H1 (cell line): ENCODE results near the gene B3GALT5. TPM values are rescaled to one million over a fixed set of nuclear protein-coding genes. Genes with fewer than 3 reads are reported as not detected.

Source experiments
- CTCF ChIA-PET: fragments of 300-600 bp; sonication (Branson Sonifier 250); formaldehyde crosslinking; loops from one replicate; lab custom pipeline; 2021; ENCODE audit not compliant: partially characterized antibody; lab: Charles Lee
- POLR2A ChIA-PET: fragments of 300-600 bp; sonication (Branson Sonifier 250); formaldehyde crosslinking; loops from one replicate; lab custom pipeline; 2021; ENCODE audit warnings: inconsistent platforms; ENCODE audit not compliant: partially characterized antibody; lab: Charles Lee
- DNase-seq, 2 experiments: peaks; one replicate each; pipeline versions ENCODE4 v3.0.0 to v3.0.0-alpha.2; 2010 to 2022; ENCODE audit warnings: low spot score in 2 of 2, low read depth in 1 of 2, mixed read lengths in 1 of 2
- FAIRE-seq: peaks from 2 replicates; lab custom pipeline; 2011; peaks lifted over from hg19 to GRCh38; lab: Jason Lieb, UNC
- H2AFZ ChIP-seq: 2 replicates; pipeline ENCODE4 v1.8.1; 2012; ENCODE audit warnings: low read length, inconsistent platforms
- H2AK5ac ChIP-seq: 2 replicates; pipeline ENCODE4 v1.6.1; 2013; ENCODE audit warnings: low read depth, low read length
- H2BK120ac ChIP-seq: replicated peaks from 2 replicates; pipeline ENCODE3; 2013; ENCODE audit warnings: low read depth, low read length, inconsistent platforms
- H2BK12ac ChIP-seq: 2 replicates; pipeline ENCODE4 v1.6.1; 2013; ENCODE audit warnings: low read depth, low read length
- H2BK15ac ChIP-seq: 2 replicates; pipeline ENCODE4 v1.6.1; 2013; ENCODE audit warnings: low read length
- H2BK20ac ChIP-seq: 2 replicates; pipeline ENCODE4 v1.6.1; 2013; ENCODE audit warnings: low read length
- H2BK5ac ChIP-seq: 2 replicates; pipeline ENCODE4 v1.6.1; 2013; ENCODE audit warnings: low read depth, low read length
- H3K14ac ChIP-seq: 2 replicates; pipeline ENCODE4 v1.6.1; 2013; ENCODE audit warnings: inconsistent platforms; ENCODE audit not compliant: insufficient read length
- H3K18ac ChIP-seq: 2 replicates; pipeline ENCODE4 v1.6.1; 2013; ENCODE audit warnings: low read length; ENCODE audit errors: extremely low read depth
- H3K23ac ChIP-seq: 2 replicates; pipeline ENCODE4 v1.6.1; 2013; ENCODE audit warnings: inconsistent platforms; ENCODE audit not compliant: insufficient read length
- H3K23me2 ChIP-seq: 2 replicates; pipeline ENCODE4 v1.6.1; 2013; ENCODE audit warnings: low read depth, low read length
- H3K27ac ChIP-seq: 2 replicates; pipeline ENCODE4 v1.6.1; 2011; ENCODE audit warnings: low read depth, low read length, inconsistent platforms
- H3K27me3 ChIP-seq, 4 experiments: replicated peaks in 1 of 4; 1 replicate in 1 of 4; 2 replicates in 3 of 4; pipeline versions ENCODE4 v1.6.1 to v1.8.1; 2011 to 2013; ENCODE audit warnings: low read length in 3 of 4, mild to moderate bottlenecking in 3 of 4, inconsistent platforms in 2 of 4, mixed read lengths in 2 of 4, moderate library complexity in 1 of 4; ENCODE audit not compliant: control insufficient read depth in 3 of 4, insufficient read depth in 3 of 4; ENCODE audit errors: extremely low read depth in 1 of 4
- H3K36me3 ChIP-seq, 4 experiments: 2 replicates each; pipeline versions ENCODE4 v1.6.1 to v1.8.1; 2011 to 2013; ENCODE audit warnings: mild to moderate bottlenecking in 4 of 4, low read length in 3 of 4, moderate library complexity in 2 of 4, control low read depth in 1 of 4, inconsistent platforms in 1 of 4; ENCODE audit not compliant: insufficient read depth in 4 of 4, control insufficient read depth in 2 of 4
- H3K4ac ChIP-seq: replicated peaks from 2 replicates; pipeline ENCODE3; 2013; ENCODE audit warnings: low read length, low read depth, mixed read lengths, inconsistent platforms; ENCODE audit not compliant: insufficient read length
- H3K4me1 ChIP-seq, 4 experiments: replicated peaks in 1 of 4; 1 replicate in 1 of 4; 2 replicates in 3 of 4; pipeline versions ENCODE4 v1.6.1 to v1.8.1; 2011 to 2013; ENCODE audit warnings: low read length in 3 of 4, inconsistent platforms in 2 of 4, mixed read lengths in 1 of 4; ENCODE audit not compliant: insufficient read depth in 4 of 4, control insufficient read depth in 3 of 4
- H3K4me2 ChIP-seq, 2 experiments: 2 replicates each; pipeline versions ENCODE4 v1.6.1 to v1.8.1; 2011 to 2013; ENCODE audit warnings: low read depth in 2 of 2, low read length in 2 of 2, control low read depth in 1 of 2, inconsistent platforms in 1 of 2, mild to moderate bottlenecking in 1 of 2; ENCODE audit not compliant: insufficient read depth in 1 of 2
- H3K4me3 ChIP-seq, 4 experiments: fragments of 200-600, 300-600 bp in 1 of 4; sonication (generic), shearing (Covaris generic), sonication (Bioruptor Twin) in 1 of 4; 2 replicates each; pipeline versions ENCODE4 v1.5.1 to v1.8.1; 2011 to 2016; ENCODE audit warnings: low read length in 4 of 4, low read depth in 3 of 4, control low read depth in 2 of 4, inconsistent platforms in 2 of 4, mild to moderate bottlenecking in 2 of 4, mixed read lengths in 1 of 4, moderate library complexity in 1 of 4; ENCODE audit not compliant: insufficient read depth in 2 of 4; ENCODE audit errors: extremely low read depth in 1 of 4
- H3K56ac ChIP-seq: replicated peaks from 2 replicates; pipeline ENCODE3; 2013; ENCODE audit warnings: low read depth, mild to moderate bottlenecking, mixed read lengths, low read length, inconsistent platforms; ENCODE audit not compliant: insufficient read length
- H3K79me1 ChIP-seq: 2 replicates; pipeline ENCODE4 v1.6.1; 2013; ENCODE audit warnings: low read depth, low read length, control low read depth
- H3K79me2 ChIP-seq, 2 experiments: 2 replicates each; pipeline versions ENCODE4 v1.6.1 to v1.8.1; 2012 to 2013; ENCODE audit warnings: low read length in 2 of 2, mild to moderate bottlenecking in 2 of 2, inconsistent platforms in 1 of 2; ENCODE audit not compliant: insufficient read depth in 2 of 2, control insufficient read depth in 1 of 2
- H3K9ac ChIP-seq, 4 experiments: replicated peaks in 1 of 4; 1 replicate in 1 of 4; 2 replicates in 3 of 4; pipeline versions ENCODE4 v1.6.1 to v1.8.1; 2011 to 2013; ENCODE audit warnings: low read depth in 3 of 4, low read length in 3 of 4, control low read depth in 2 of 4, mild to moderate bottlenecking in 2 of 4, moderate library complexity in 2 of 4, inconsistent platforms in 1 of 4; ENCODE audit errors: extremely low read depth in 1 of 4
- H3K9me3 ChIP-seq, 2 experiments: 2 replicates each; pipeline versions ENCODE4 v1.6.1 to v1.8.1; 2012 to 2013; ENCODE audit warnings: mild to moderate bottlenecking in 2 of 2, moderate library complexity in 2 of 2, control low read depth in 1 of 2, inconsistent platforms in 1 of 2, low read depth in 1 of 2, low read length in 1 of 2, mixed read lengths in 1 of 2; ENCODE audit not compliant: insufficient read depth in 2 of 2
- H4K20me1 ChIP-seq, 2 experiments: replicated peaks in 1 of 2; 2 replicates each; pipeline versions ENCODE3 to v1.8.1; 2011 to 2013; ENCODE audit warnings: inconsistent platforms in 2 of 2, low read length in 2 of 2, mild to moderate bottlenecking in 1 of 2; ENCODE audit not compliant: insufficient read depth in 2 of 2, control insufficient read depth in 1 of 2
- H4K5ac ChIP-seq: 2 replicates; pipeline ENCODE4 v1.6.1; 2013; ENCODE audit warnings: low read length, low read depth, mixed read lengths, inconsistent platforms; ENCODE audit not compliant: insufficient read length
- H4K8ac ChIP-seq: 2 replicates; pipeline ENCODE4 v1.8.0; 2013; ENCODE audit warnings: mild to moderate bottlenecking, moderate library complexity, low read length, inconsistent platforms; ENCODE audit not compliant: insufficient read depth; ENCODE audit errors: extremely low read depth
- H4K91ac ChIP-seq: replicated peaks from 2 replicates; pipeline ENCODE3; 2013; ENCODE audit warnings: low read length, mixed read lengths, inconsistent platforms; ENCODE audit not compliant: insufficient read length
- CTCF ChIP-seq, 3 experiments: IDR thresholded peaks; 1 replicate in 2 of 3; 2 replicates in 1 of 3; pipeline versions ENCODE4 v1.5.1 to v1.6.1; 2011; ENCODE audit warnings: low read length in 3 of 3, mild to moderate bottlenecking in 3 of 3, inconsistent platforms in 2 of 3, low read depth in 1 of 3, moderate library complexity in 1 of 3; ENCODE audit not compliant: insufficient read depth in 1 of 3; ENCODE audit errors: control extremely low read depth in 1 of 3
- EP300 ChIP-seq, 2 experiments: IDR thresholded peaks; 1 replicate in 1 of 2; 2 replicates in 1 of 2; pipeline ENCODE4 v1.6.1; 2011 to 2012; ENCODE audit warnings: low read depth in 2 of 2, low read length in 2 of 2, mild to moderate bottlenecking in 2 of 2, borderline replicate concordance in 1 of 2, inconsistent platforms in 1 of 2, moderate library complexity in 1 of 2
- GTF2F1 ChIP-seq: IDR thresholded peaks from 2 replicates; pipeline ENCODE4 v1.6.1; 2012; ENCODE audit warnings: low read depth, low read length, improper control_type of control experiment, borderline replicate concordance
- MAFK ChIP-seq: IDR thresholded peaks from 2 replicates; pipeline ENCODE4 v1.6.1; 2012; ENCODE audit warnings: low read depth, mild to moderate bottlenecking, improper control_type of control experiment, low read length
- POLR2A ChIP-seq, 2 experiments: IDR thresholded peaks; 1 replicate in 1 of 2; 2 replicates in 1 of 2; pipeline ENCODE4 v1.6.1; 2011; ENCODE audit warnings: low read depth in 2 of 2, low read length in 2 of 2, mild to moderate bottlenecking in 2 of 2; ENCODE audit errors: control extremely low read depth in 1 of 2
- RAD21 ChIP-seq, 2 experiments: IDR thresholded peaks in 1 of 2; conservative IDR thresholded peaks in 1 of 2; 2 replicates each; pipeline ENCODE4 v1.6.1; 2011; ENCODE audit warnings: low read depth in 2 of 2, low read length in 2 of 2, improper control_type of control experiment in 1 of 2, inconsistent platforms in 1 of 2, mild to moderate bottlenecking in 1 of 2, moderate library complexity in 1 of 2
- RNF2 ChIP-seq: fragments of 200-900, 300-1000 bp; sonication (generic); IDR thresholded peaks from 2 replicates; pipeline ENCODE4 v1.7.1; 2016; ENCODE audit warnings: borderline replicate concordance, low read depth, mild to moderate bottlenecking, antibody characterized with exemption, low read length; ENCODE audit not compliant: poor library complexity, severe bottlenecking; ENCODE audit errors: missing control alignments
- SIN3A ChIP-seq, 2 experiments: IDR thresholded peaks in 1 of 2; conservative IDR thresholded peaks in 1 of 2; 2 replicates each; pipeline ENCODE4 v1.6.1; 2011 to 2012; ENCODE audit warnings: low read length in 2 of 2, improper control_type of control experiment in 1 of 2, low read depth in 1 of 2, mild to moderate bottlenecking in 1 of 2
- TBP ChIP-seq: IDR thresholded peaks from 2 replicates; pipeline ENCODE4 v1.6.1; 2011; ENCODE audit warnings: low read depth, low read length, improper control_type of control experiment
- WGBS, 2 experiments: shearing (Covaris generic) in 1 of 2; methylation state at CpG; one replicate each; pipeline versions ENCODE4 v1.1.6 to v1.1.7; 2013 to 2015; ENCODE audit warnings: low lambda C conversion rate in 2 of 2, mixed read lengths in 2 of 2, inconsistent platforms in 1 of 2, low coverage in 1 of 2, missing lambda C conversion rate in 1 of 2; ENCODE audit not compliant: insufficient replicate concordance in 2 of 2, insufficient coverage in 1 of 2, insufficient read length in 1 of 2; ENCODE audit errors: extremely low coverage in 1 of 2, missing lambda C conversion rate in 1 of 2; 5-methylcytosine and 5-hydroxymethylcytosine counted together
- polyA plus RNA-seq, 7 experiments: library from polyadenylated mRNA; depleted of rRNA in 3 of 7; stranded (reverse) in 5 of 7; unstranded in 2 of 7; fragments of >200 nt in 5 of 7; fragments of 200-250 nt in 2 of 7; gene quantifications; 1 replicate in 5 of 7; 2 replicates in 1 of 7; 4 replicates in 1 of 7; pipeline versions ENCODE4 v1.2.1 to v1.2.3, GENCODE V29; 2011 to 2013; ENCODE audit warnings: missing spikeins in 2 of 7, mixed read lengths in 2 of 7
- total RNA-seq: library from RNA; stranded (reverse); fragmentation: NEBNext Ultra II Directional; extraction: Animal tissue kit (Norgen Biotek cat#: 25700); gene quantifications from 2 replicates; pipeline ENCODE4 v1.2.1, GENCODE V29; 2021

B3GALT5 gene
- total and polyA plus RNA-seq, 2 of the 8 experiments (the other 6 are each of a cell fraction or from before 2014, with no cell fraction given) = 11.9 to 25.1 TPM

- no peak overlapping the region for H2BK120ac ChIP-seq
- no peak overlapping the region for H2BK20ac ChIP-seq
- no peak overlapping the region for H2BK12ac ChIP-seq
- POLR2A ChIA-PET = interaction anchor here (0.7 to 3.2 kb wide), 2 partner anchors 10 to 13 kb away, joined by 3 to 21 read pairs; no protein-coding TSS in a partner anchor
- no peak overlapping the region for H2BK15ac ChIP-seq
- no peak overlapping the region for H4K91ac ChIP-seq
- H3K23ac ChIP-seq = no peak overlapping the region
- H3K9ac ChIP-seq = no peak overlapping the region
- TF ChIP-seq RAD21 (IDR thresholded peaks at IDR 0.05 in 1 of 2, conservative IDR thresholded peaks at IDR 0.05 in 1 of 2; ENCODE audit: low read depth in 2 of 2, low read length in 2 of 2) (peak in 1 of 2 experiments; percentile 33; a peak in 1 of 4 replicates), EP300 (IDR thresholded peaks at IDR 0.05; ENCODE audit: borderline replicate concordance in 1 of 2, low read depth in 2 of 2, low read length in 2 of 2) (no peak), CTCF (IDR thresholded peaks at IDR 0.05; ENCODE audit: control extremely low read depth in 1 of 3, insufficient read depth in 1 of 3, low read depth in 1 of 3, low read length in 3 of 3) (peak in 2 of 3 experiments; percentile 6 to 28; a peak in 2 of 4 replicates), SIN3A (conservative IDR thresholded peaks at IDR 0.05 in 1 of 2, IDR thresholded peaks at IDR 0.05 in 1 of 2; ENCODE audit: low read depth in 1 of 2, low read length in 2 of 2) (no peak), POLR2A (IDR thresholded peaks at IDR 0.05; ENCODE audit: control extremely low read depth in 1 of 2, low read depth in 2 of 2, low read length in 2 of 2) (no peak), MAFK (no peak), GTF2F1 (no peak), TBP (no peak), RNF2 (no peak)
- TF ChIP-seq, all 59 proteins: peak for 2
- CTCF ChIA-PET = interaction anchor here (1.0 to 1.5 kb wide), 7 partner anchors 9 to 45 kb away, joined by 3 to 5 read pairs (median 4); no protein-coding TSS in a partner anchor
- no peak overlapping the region for H3K4me3 ChIP-seq
- H3K27me3 ChIP-seq = no peaks in the 10 kb centered on the region
- no peak overlapping the region for H3K14ac ChIP-seq
- H3K18ac ChIP-seq = no peak overlapping the region
- H3K23me2 ChIP-seq = no peaks in the 10 kb centered on the region
- no peak overlapping the region for H2AFZ ChIP-seq
- peaks cover 2% of the 10 kb centered on the region; the same call in 1 of the 2 replicates for H3K79me1 ChIP-seq
- H3K9me3 ChIP-seq = no peaks in the 10 kb centered on the region
- H3K79me2 ChIP-seq = no peaks in the 10 kb centered on the region
- H3K4ac ChIP-seq = no peak overlapping the region
- H2AK5ac ChIP-seq = no peak overlapping the region
- H4K20me1 ChIP-seq = peaks cover 0 to 1% of the 10 kb centered on the region in 2 experiments
- H3K4me2 ChIP-seq = no peak overlapping the region
- H3K27ac ChIP-seq = no peak overlapping the region
- H3K4me1 ChIP-seq = peaks cover 0 to 3% (median 0%) of the 10 kb centered on the region in 4 experiments; a peak in 1 of 7 replicates
- FAIRE-seq (no peak), DNase-seq (no peak)
- no peak overlapping the region for H2BK5ac ChIP-seq
- no peak overlapping the region for H4K5ac ChIP-seq
- peaks cover 0 to 20% (median 2%) of the 10 kb centered on the region in 4 experiments; a peak in 3 of 8 replicates for H3K36me3 ChIP-seq
- no peak overlapping the region for H4K8ac ChIP-seq
- 92% methylated on average over 9 of the region's 9 CpGs; no CpG with 5 or more reads in 1 of the 2 experiments for WGBS, 2 experiments
- no peak overlapping the region for H3K56ac ChIP-seq
Measured at GRCh38 chr21:39669485-39669884, 56.7 kb downstream of the B3GALT5 start.
